ENCODE results near the gene PNKP. TPM values are rescaled to one million over a fixed set of nuclear protein-coding genes. Genes with fewer than 3 reads are reported as not detected.

PNKP gene
- total and polyA plus RNA-seq, 2 of the 8 experiments (the other 6 are each of a cell fraction or from before 2014, with no cell fraction given): 45.8 to 105 TPM

DNA sequence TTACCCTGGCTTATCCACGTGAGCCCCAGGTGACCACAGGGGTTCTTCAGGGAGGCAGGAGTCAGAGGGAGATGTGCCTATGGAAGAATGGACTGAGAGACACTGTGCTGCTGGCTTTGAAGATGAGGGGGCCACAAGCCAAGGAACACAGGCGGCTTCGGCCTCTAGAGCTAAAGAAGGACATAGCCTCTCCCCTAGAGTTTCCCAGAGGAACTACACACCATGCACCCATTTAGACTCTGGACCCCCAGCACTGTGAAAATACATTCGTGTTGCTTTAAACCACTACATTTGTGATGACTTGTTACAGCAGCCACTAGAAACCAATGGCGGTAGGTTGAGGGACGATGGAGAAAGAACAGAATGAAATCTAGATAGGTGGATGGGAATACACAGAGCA lies 47.9 kb upstream of the PNKP start:
- H3K79me2 ChIP-seq (ENCODE audit: control insufficient read depth in 1 of 2, insufficient read depth in 2 of 2, low read length in 2 of 2): peaks cover 0 to 81% of the 10 kb centered on the region in 2 experiments; a peak in 2 of 4 replicates
- DNase-seq (ENCODE audit: low read depth in 1 of 2, low spot score in 2 of 2) (no peak), FAIRE-seq (no peak)
- no peak overlapping the region for H3K56ac ChIP-seq (replicated peaks; ENCODE audit: insufficient read length, low read depth, low read length)
- H2BK15ac ChIP-seq (ENCODE audit: low read length): no peak overlapping the region
- H3K27ac ChIP-seq (ENCODE audit: low read depth, low read length): no peak overlapping the region
- WGBS, 2 experiments (ENCODE audit: extremely low coverage in 1 of 2, insufficient coverage in 1 of 2, insufficient read length in 1 of 2, insufficient replicate concordance in 2 of 2, low coverage in 1 of 2, low lambda C conversion rate in 2 of 2, missing lambda C conversion rate in 1 of 2): 88% methylated on average over 6 of the region's 6 CpGs; no CpG with 5 or more reads in 1 of the 2 experiments
- TF ChIP-seq POLR2AphosphoS5 (IDR thresholded peaks at IDR 0.05; ENCODE audit: low read depth, low read length) (peak; percentile 23; the same call in 1 of the 2 replicates), JUND (IDR thresholded peaks at IDR 0.05; ENCODE audit: low read length) (no peak), POU5F1 (IDR thresholded peaks at IDR 0.05; ENCODE audit: low read depth, low read length) (no peak)
- TF ChIP-seq, protein P1, sequence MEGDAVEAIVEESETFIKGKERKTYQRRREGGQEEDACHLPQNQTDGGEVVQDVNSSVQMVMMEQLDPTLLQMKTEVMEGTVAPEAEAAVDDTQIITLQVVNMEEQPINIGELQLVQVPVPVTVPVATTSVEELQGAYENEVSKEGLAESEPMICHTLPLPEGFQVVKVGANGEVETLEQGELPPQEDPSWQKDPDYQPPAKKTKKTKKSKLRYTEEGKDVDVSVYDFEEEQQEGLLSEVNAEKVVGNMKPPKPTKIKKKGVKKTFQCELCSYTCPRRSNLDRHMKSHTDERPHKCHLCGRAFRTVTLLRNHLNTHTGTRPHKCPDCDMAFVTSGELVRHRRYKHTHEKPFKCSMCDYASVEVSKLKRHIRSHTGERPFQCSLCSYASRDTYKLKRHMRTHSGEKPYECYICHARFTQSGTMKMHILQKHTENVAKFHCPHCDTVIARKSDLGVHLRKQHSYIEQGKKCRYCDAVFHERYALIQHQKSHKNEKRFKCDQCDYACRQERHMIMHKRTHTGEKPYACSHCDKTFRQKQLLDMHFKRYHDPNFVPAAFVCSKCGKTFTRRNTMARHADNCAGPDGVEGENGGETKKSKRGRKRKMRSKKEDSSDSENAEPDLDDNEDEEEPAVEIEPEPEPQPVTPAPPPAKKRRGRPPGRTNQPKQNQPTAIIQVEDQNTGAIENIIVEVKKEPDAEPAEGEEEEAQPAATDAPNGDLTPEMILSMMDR (IDR thresholded peaks at IDR 0.05; ENCODE audit: control extremely low read depth in 1 of 3, insufficient read depth in 1 of 3, low read depth in 1 of 3, low read length in 3 of 3): peak in 1 of 3 experiments; percentile 33; a peak in 2 of 4 replicates
- POLR2A ChIA-PET (ENCODE audit: partially characterized antibody): interaction anchor here (1.1 to 19.2 kb wide), 3 partner anchors 9 to 96 kb away, joined by 3 to 373 read pairs (median 7); partner anchors contain the start of genes ATF5 and NUP62
- H3K14ac ChIP-seq (ENCODE audit: insufficient read length): no peak overlapping the region
- no peak overlapping the region for H3K4ac ChIP-seq (replicated peaks; ENCODE audit: insufficient read length, low read depth, low read length)
- no peaks in the 10 kb centered on the region for H3K27me3 ChIP-seq (replicated peaks in 1 of 4; ENCODE audit: control insufficient read depth in 3 of 4, extremely low read depth in 1 of 4, insufficient read depth in 3 of 4, low read length in 3 of 4)
- H4K20me1 ChIP-seq (replicated peaks in 1 of 2; ENCODE audit: control insufficient read depth in 1 of 2, insufficient read depth in 2 of 2, low read length in 2 of 2): peaks cover 40 to 41% of the 10 kb centered on the region in 2 experiments
- no peak overlapping the region for H4K91ac ChIP-seq (replicated peaks; ENCODE audit: insufficient read length, low read length)
- no peaks in the 10 kb centered on the region for H3K9me3 ChIP-seq (ENCODE audit: insufficient read depth in 2 of 2, low read depth in 1 of 2, low read length in 1 of 2)
- H3K18ac ChIP-seq (ENCODE audit: extremely low read depth, low read length): no peak overlapping the region
- no peaks in the 10 kb centered on the region for H3K23me2 ChIP-seq (ENCODE audit: low read depth, low read length)
- H2AFZ ChIP-seq (ENCODE audit: low read length): no peak overlapping the region
- peaks cover 16% of the 10 kb centered on the region for H3K79me1 ChIP-seq (ENCODE audit: low read depth, low read length)
- no peak overlapping the region for H2BK120ac ChIP-seq (replicated peaks; ENCODE audit: low read depth, low read length)
- H4K5ac ChIP-seq (ENCODE audit: insufficient read length, low read depth, low read length): no peak overlapping the region
- H2AK5ac ChIP-seq (ENCODE audit: low read depth, low read length): no peak overlapping the region
- no peak overlapping the region for H3K4me2 ChIP-seq (ENCODE audit: insufficient read depth in 1 of 2, low read depth in 2 of 2, low read length in 2 of 2)
- H2BK5ac ChIP-seq (ENCODE audit: low read depth, low read length): no peak overlapping the region
- H3K4me3 ChIP-seq (ENCODE audit: extremely low read depth in 1 of 4, insufficient read depth in 2 of 4, low read depth in 3 of 4, low read length in 4 of 4): no peak overlapping the region
- H3K23ac ChIP-seq (ENCODE audit: insufficient read length): no peak overlapping the region
- H2BK20ac ChIP-seq (ENCODE audit: low read length): no peak overlapping the region
- no peak overlapping the region for H2BK12ac ChIP-seq (ENCODE audit: low read depth, low read length)
- no peak overlapping the region for H3K9ac ChIP-seq (replicated peaks in 1 of 4; ENCODE audit: extremely low read depth in 1 of 4, low read depth in 3 of 4, low read length in 3 of 4)
- CTCF ChIA-PET (ENCODE audit: partially characterized antibody): interaction anchor here (0.7 to 3.0 kb wide), 8 partner anchors 11 to 68 kb away, joined by 3 to 18 read pairs (median 6); partner anchors contain the start of gene ATF5
- peaks cover 14 to 31% (median 26%) of the 10 kb centered on the region in 4 experiments; a peak in 5 of 8 replicates for H3K36me3 ChIP-seq (ENCODE audit: control insufficient read depth in 2 of 4, insufficient read depth in 4 of 4, low read length in 3 of 4)
- H3K4me1 ChIP-seq (replicated peaks in 1 of 4; ENCODE audit: control insufficient read depth in 3 of 4, insufficient read depth in 4 of 4, low read length in 3 of 4): no peaks in the 10 kb centered on the region
- no peak overlapping the region for H4K8ac ChIP-seq (ENCODE audit: extremely low read depth, insufficient read depth, low read length)

All from H1 (cell line).